HG03103 (cell line): ENCODE results near the gene NSMCE3.
A peak's percentile ranks its signal among the peaks of the same experiment; 100 is the strongest.

Experiments
- ATAC-seq: cut with Tn5 transposase; IDR thresholded peaks from one replicate; pipeline ENCODE4 v1.9.1; 2021; ENCODE audit warnings: low read depth; ENCODE audit not compliant: unreplicated experiment

NSMCE3 gene

DNA sequence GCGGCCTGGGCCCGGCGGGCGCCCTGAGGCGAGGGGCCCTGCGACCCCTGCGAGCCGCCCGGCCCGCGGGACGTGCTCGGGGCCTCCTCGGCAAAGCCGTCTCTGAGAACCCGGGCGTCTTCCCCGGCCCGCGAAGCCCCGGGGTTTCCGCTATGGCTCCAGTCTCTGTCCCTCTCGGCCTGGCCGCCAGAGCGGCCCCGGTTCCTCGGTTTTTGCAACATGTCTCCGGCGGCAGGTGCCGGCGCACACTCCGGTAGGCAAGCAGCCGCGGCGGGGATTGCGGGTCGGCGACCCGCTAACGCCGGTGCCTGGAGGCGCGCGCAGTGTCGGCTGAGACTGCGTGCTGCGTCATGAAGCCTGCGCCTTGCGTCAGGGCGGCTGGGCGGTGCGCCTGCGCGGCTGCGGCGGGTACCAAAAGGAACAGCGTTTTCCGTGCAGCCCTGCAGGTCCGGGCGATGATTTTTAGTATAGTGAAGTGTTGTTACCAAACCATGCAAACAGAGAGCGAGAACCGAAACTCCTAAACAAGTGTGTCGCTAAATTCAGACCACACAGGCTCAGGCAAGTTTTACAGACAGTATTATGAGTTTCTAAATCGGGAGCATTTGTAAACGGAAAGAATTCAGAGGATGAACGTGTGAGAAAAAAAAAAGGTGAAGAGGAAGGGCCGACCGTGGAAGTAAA is at the start of gene NSMCE3:
TSS of gene NSMCE3 (minus strand) at position 338 of the 684 bp plus-strand sequence. CDS start at position 221, 117 bp downstream.
- peak; percentile 88 for ATAC-seq

DNA sequence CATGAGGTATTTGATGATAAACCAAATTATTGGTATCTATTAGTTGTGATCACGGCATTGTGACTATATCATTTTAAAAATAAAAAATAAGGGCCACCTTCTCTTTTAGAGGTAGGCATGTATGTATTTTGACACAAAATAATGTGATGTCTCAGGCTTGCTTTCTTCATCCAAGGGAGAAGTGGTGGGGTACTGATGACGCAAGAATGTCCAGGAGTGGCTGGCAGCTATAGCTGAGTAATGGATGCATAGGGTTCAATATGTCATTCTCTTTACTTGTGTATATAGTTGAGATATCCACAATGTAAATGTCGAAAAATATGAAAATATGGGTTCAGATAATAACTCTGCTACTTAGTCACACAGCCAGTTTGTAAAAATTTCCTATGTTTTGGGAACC is 46.8 kb upstream of the NSMCE3 start:
- ATAC-seq: no peak

DNA sequence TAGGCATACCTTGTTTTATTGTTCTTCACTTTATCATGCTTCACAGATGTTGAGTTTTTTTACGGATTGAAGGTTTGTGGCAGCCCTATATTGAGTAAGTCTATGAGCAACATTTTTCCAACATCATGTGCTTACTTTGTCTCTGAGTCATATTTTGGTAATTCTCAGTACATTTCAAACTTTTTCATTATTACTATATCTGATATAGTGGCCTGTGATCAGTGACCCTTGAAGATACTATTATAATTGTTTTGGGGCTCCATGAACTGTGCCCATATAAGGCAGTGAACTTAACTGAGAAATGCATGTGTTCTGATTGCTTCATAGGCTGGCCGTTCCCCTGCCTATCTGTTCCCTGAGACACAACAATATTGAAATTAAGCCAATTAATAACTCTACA is 42.8 kb upstream of the NSMCE3 start:
- ATAC-seq: no peak

DNA sequence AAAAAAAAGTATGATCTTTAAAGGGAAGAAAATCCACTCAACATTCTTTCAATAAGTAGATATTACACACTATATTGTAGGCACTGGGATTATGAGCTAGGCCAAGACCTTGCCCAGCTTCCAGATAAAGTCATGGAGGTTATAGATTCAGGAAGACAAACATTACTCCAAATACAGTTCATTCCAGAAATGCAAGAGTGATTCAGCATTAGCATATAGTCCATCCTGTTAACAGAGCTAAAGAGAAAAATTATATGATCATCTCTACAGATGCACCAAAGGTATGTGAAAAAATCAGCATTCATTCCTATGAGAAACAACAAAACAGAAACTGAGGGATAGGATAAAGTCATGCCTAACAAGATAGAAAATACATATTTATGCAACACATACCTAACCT is 42.1 kb upstream of the NSMCE3 start:
- no peak for ATAC-seq

DNA sequence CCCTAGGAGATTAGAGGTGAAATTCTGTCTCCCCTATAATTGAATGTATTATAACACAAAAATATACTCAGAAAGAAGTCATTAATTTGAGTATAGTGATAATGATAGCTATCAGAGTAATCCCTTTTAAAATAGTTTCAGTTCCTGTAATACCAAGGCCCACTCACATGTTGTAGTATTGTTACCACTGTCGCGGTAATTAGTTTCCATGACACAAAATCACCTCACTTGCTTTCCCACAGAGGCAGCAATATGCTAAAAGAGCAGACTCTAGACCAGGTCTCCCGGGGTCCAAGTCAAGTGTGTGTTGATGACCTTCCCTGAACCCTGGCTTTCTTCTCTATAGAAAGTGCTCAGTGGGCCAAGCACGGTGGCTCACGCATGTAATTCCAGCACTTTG is 39.5 kb upstream of the NSMCE3 start:
- ATAC-seq: no peak

DNA sequence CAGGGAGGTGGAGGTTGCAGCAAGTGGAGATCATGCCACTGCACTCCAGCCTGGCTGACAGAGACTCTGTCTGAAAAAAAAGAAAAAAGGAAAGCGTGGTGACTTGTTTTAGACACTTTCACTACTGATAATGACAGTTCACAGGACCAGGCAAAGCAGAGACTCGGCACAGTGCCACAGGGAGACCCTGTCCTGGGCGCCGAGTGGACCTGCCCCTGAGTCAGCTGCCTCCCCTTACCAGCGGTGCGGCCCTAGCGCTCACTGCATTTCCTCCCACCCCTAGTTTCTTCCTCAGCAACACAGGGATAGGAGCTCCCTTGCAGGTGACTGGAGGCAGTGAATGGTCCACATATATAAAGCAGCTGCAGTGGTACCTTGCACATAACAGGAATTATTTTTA is 38.7 kb upstream of the NSMCE3 start:
- ATAC-seq: no peak

DNA sequence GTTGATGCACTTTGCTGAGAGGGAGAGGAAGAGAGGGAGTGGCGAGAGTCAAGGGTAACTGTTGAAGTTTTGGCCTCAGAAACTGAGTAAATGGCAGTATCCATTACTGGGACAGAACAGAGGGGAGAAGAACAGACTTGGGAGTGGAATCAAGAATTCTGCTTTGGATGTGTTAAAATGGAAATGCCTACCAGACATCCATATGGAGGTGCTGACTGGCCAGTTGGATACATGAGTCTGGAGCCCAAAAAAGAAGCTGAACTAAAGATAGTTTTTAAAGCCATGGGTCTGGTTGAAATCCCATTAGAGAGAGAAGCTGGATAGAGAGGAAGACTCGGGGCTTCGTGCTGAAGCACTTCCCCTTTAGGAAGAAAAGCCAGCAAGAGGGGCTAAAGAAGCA is 35.9 kb upstream of the NSMCE3 start:
- no peak for ATAC-seq

DNA sequence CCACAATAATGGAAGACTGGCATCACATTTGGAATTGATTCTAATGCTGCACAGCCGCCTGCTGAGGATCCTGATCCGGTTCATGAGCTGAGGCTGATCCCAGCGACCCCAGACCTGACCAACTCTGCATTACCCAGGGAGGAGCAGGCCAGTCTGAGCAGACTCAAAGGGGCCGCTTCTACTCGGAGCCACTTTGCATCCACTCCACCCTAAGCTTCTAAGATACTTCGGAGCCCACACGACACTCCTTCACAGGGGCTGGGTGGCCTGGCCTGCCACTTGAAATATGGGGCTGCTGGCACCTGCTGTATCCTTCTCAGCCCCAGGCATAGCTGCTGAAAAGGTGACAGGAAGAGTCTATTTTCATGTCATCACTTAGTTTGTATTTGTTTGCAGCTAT is 33.2 kb upstream of the NSMCE3 start:
- ATAC-seq: no peak

DNA sequence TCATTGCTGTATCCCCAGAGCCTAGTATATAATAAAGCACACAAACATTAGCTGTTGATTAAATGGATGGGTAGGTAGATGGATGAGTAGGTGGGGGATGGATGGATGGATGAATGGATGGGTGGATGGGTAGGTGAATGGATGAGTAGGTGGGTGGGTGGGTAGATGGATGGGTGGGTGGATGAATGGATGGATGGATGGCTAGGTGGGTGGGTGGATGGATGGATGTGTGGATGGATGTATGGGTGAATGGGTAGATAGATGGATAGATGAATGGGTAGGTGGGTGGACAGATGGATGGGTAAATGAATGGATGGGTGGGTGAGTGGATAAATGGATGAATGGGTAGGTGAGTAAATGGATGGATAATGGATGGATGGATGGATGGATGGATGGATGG is 30.2 kb upstream of the NSMCE3 start:
- ATAC-seq: no peak

DNA sequence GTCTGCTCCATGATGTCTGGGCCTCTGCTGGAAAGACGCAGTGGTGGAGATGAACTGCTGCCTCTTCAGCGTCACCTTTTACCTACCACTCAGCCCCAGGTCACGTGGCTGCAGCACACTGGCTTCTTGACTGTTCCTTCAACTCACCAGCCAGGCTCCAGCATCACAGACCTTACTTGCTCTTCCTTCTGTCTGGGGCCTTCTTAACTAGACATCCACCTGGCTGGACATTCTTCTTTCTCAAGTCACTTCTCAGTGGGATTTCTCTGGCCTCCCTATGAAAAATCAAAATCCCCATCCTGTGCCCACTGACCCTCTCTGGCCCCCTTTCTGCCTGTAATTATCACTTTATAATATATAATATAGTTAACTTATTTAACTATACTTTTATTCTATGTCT is 29.7 kb upstream of the NSMCE3 start:
- ATAC-seq: no peak

DNA sequence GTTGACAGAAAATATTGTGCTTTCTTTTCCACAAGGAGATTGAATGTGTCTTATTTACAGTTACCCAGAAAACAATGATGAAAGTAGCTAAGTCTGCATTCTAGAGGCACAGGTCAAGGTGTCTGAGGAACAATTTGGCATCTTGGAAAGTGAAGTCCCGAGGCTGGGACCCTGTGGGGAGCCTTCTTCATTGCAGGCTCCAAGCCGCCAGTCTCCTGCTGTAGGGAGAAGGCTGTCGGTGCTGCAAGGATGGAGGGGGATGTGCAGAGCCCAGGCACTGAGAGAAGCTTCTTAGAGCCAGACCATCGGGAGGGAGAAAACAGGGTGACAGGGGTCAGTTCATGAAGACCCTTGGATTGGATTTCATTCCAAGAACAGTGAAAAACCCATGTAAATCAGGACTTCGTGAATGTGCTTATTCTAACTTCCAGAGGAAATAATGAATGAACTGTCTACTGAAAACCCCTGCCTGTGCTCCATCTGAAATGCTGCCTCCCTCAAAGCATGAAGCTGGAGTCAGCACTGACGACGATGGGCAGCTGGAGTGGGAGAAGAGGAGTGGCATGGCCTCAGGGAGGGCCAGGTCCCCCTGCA is 25.2 kb upstream of the NSMCE3 start:
- no peak for ATAC-seq

DNA sequence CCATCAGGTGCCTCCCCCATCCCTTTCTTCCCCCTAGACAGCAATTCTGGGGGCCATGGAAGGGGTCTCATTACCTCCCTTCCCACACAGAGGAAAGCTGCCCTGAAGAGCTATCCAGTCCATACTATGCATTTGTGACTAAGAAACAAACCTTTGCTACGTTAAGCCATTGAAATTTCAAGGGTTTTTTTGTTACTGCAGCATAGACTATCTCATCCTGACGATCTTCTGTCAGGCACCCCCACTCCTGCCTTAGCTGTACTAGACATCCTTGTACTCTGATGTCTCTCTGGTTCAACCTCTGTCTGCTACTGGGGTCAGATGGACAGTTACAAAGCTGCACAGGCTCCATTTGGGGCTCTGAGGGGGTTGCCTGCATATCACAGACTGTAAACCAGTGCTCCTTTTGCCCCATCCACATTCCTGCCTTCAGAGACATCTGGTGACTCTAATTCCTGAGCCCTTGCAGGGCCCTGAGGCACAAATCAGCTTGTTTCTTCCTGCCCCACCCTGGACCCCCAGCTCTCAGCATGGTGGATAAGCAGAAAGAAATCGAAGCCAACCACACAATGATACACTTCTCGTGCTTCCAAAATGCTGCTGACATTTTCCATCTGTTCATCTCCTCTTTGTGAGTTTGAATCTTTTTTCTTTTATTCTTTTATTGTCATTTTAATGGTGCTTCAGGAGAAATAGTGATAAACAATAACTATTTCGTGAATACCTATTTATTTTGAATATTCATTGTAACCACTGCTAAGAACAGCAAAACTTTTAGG is 21.6 kb upstream of the NSMCE3 start:
- ATAC-seq: no peak

DNA sequence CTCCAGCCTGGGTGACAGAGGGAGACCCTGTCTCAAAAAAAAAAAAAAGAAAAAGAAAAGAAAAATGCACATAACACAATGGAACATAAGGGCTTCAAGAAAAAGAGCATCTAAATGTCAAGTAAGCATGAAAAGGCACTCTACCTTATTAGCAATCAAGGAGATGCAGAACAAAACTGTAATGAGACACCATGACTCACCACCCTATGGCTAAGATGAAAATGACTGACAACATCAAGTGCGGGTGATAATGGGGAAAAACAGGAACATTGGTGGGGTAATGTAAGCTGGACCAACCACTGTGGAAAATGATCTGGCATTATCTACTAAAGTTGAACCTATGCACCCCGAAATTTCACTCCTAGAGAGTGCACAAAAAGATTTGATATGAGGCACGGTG is 19.6 kb upstream of the NSMCE3 start:
- ATAC-seq: no peak

DNA sequence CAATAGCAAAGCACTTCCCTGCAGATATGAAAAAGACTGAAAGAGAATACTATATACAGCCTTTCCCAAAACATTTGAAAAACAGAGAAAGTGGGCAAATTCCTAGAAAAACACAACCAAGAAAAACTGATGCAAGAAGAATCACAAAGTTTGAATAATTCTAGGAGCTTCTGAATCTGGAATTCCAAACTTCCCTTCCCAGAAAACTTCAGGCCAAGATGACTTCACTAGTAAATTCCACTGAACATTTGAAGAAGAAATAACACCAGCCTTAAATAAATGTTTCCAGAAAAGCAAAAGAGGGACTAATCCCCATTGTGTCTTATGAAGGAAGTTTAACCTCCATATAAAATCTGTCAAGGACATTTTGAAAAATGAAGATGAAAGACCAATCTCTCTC is 15.8 kb upstream of the NSMCE3 start:
- ATAC-seq: no peak

DNA sequence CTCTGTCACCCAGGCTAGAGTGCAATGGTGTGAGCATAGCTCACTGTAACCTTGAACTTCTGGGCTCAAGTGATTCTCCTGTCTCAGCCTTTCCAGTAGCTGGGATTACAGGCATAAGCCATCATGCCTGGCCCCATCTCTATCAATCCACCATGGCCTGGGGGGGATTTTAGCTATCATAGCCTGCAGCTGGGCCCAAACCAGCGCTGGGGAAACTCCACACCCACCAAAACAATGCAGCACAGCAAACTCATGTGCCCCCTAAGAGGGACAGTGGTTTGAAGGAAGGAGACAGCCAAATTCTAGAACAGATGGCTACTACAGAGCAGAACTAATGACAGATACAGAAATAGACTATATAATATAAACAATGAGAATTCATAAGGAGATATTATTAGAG is 13.8 kb upstream of the NSMCE3 start:
- no peak for ATAC-seq

DNA sequence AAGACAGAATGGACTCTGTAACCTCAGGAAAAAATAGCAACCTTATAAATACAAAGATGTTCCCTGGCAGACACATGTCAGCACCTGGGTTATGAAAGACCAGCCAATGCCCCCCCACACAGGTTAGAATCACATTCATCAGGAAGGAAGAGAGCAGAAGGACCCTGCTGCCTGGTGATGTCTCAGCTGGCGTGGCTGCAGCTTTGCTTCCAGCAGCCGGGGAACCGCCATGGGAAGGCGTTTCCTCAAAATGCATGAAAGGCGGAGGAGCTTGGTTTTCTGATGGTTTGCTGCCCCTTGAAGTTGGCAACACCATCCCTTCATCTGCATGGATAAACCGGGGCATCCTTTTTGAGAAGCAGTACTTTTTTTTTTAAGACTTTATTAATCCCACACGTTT is 10.9 kb upstream of the NSMCE3 start:
- no peak for ATAC-seq

DNA sequence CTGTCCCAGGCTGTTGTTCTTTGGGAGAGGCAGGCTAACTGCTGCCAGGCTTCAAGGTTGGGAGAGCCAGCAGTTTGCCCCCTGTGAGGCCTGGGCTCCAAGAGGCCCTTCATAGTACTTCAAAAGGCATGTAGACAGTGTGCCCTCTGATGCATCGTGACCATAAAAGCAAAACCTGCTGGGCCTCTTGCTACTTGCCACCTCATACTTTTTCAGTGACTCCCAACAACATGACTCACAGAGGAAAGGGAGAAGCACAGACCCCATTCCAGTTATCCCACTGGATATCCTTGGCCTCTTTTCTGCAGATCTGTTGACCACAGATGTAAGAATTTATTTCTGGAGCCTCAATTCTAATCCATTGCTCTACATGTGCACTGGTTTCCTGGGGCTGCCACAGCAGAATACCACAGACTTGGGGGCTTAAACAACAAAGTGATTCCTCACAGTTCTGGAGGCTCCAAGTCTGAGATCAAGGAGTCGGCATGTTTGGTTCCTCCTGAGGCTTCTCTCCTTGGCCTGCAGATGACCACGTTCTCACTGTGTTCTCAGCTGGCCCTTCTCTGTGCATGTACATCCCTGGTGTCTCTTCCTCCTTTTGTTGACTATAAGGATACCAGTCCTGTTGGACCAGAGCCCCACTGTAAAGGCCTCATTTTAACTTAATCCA is 8.9 kb upstream of the NSMCE3 start:
- no peak for ATAC-seq

DNA sequence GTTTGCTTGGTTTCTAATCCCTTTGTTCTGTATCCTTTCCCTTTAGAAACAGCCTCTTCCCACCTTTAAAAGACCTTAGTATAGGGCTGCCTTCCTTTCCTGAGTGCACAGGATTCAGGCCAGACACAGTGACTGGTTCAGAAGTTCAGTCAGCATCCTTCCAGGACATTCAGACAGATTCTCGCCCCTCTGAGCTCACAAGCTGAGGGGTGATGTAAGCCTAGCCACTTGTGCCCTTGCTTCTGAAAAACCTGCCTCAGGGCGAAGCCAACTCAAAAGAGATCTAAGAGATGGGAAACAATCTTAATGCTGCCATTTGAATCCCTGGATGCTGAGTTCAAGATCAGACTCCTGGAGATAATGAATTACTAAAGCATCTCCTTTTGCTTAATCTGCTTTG is 6.7 kb upstream of the NSMCE3 start:
- ATAC-seq: no peak

DNA sequence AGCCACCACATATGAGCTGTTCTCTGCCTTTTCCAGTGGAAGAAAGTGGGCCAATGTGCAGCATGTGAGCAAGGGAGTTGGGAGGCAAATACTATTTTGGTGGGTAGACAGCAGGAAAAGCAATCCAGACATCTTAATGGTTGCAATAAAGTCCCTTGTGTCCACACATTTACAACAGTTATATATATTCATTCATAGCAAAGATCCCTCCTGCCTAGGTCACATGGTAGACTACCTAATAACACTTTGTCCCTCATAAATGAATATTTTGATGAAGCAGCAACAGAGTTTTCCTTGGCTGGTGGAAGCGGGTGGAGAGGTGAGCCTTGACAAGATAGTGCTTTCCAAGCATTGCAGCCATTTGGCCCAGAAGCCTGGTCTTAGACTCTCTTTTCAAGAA is 6.2 kb upstream of the NSMCE3 start:
- ATAC-seq: no peak

DNA sequence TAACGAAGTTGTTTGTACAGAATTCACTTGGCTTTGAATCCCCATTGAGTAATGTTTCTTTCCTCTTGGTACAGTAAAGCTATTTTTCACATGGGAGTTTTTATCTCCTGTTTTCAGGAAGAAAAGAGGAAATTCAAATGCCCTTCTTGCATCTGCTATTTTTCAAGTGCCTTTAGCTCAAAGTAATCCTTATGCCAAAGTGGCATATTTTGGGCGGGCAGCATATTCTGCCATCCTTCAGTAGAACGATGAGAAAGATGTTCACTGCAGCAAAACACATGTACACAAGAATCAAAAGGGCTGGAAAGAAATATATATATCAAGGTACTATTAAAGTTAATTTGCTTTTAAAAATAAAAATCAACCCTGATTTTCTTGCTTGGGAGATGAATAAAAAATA is 5.3 kb upstream of the NSMCE3 start:
- ATAC-seq: no peak

DNA sequence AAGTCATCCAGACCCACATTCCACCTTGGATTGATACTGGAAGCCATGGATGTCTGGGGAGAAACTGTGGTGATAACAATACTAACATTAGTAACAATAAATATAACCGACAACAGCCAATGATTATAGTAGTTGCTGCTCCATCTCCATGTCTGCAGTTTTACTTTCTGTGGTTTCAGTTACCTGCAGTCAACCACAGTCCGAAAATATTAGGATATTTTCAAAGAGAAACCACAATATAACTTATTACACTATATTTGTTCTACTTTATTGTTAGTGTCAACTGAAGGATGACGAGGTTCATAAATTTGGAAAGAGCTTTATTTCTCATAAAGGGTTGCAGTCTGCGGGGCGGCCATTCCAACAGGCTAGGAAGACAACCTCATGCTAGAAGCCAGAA is 2.6 kb upstream of the NSMCE3 start:
- no peak for ATAC-seq
